ENCODE measurements around the gene CLEC1A. TPM values are rescaled to one million over a fixed set of nuclear protein-coding genes. Genes with fewer than 3 reads are reported as not detected.

CLEC1A gene
- total and polyA plus RNA-seq, 2 experiments from 2014 or later, result 3.6 to 6.4 TPM

DNA sequence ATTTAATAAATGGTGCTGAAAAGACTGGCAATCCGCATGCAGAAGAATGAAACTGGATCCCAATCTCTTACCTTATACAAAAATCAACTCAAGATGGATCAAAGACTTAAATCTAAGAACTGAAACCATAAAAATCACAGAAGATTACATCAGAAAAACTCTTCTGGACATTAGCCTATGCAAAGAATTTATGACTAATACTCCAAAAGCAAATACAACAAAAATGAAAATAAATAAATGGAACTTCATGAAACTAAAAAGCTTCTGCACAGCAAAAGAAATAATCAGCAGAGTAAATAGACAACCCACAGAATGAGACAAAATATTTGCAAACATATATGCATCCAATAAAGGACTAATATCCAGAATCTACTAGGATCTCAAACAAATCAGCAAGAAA lies 14.3 kb upstream of the CLEC1A start:
- TF ChIP-seq, protein P1, sequence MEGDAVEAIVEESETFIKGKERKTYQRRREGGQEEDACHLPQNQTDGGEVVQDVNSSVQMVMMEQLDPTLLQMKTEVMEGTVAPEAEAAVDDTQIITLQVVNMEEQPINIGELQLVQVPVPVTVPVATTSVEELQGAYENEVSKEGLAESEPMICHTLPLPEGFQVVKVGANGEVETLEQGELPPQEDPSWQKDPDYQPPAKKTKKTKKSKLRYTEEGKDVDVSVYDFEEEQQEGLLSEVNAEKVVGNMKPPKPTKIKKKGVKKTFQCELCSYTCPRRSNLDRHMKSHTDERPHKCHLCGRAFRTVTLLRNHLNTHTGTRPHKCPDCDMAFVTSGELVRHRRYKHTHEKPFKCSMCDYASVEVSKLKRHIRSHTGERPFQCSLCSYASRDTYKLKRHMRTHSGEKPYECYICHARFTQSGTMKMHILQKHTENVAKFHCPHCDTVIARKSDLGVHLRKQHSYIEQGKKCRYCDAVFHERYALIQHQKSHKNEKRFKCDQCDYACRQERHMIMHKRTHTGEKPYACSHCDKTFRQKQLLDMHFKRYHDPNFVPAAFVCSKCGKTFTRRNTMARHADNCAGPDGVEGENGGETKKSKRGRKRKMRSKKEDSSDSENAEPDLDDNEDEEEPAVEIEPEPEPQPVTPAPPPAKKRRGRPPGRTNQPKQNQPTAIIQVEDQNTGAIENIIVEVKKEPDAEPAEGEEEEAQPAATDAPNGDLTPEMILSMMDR (IDR thresholded peaks at IDR 0.05; ENCODE audit: poor library complexity), result no peak
- TF ChIP-seq EZH2phosphoT487 (IDR thresholded peaks at IDR 0.05; ENCODE audit: low read depth, severe bottlenecking, unreplicated experiment) (no peak), EZH2 (IDR thresholded peaks at IDR 0.05; ENCODE audit: borderline replicate concordance) (no peak)
- Histone ChIP-seq H3K27me3 (no peaks in the 10 kb centered on the region), H3K4me3 (no peak overlapping the region), H3K79me2 (no peaks in the 10 kb centered on the region), H3K9me3 (ENCODE audit: low read depth) (no peaks in the 10 kb centered on the region), H3K4me2 (no peak overlapping the region), H3K36me3 (replicated peaks; ENCODE audit: insufficient read depth, low read depth) (no peaks in the 10 kb centered on the region), H2AFZ (no peak overlapping the region), H3K27ac (no peak overlapping the region), H4K20me1 (ENCODE audit: insufficient read depth, poor library complexity, severe bottlenecking) (no peaks in the 10 kb centered on the region), H3K9me2 (replicated peaks; ENCODE audit: insufficient read depth) (no peaks in the 10 kb centered on the region), H3K4me1 (ENCODE audit: insufficient read depth) (no peaks in the 10 kb centered on the region)
- no peak for DNase-seq (ENCODE audit: low spot score)
- WGBS (ENCODE audit: low lambda C conversion rate, missing lambda C conversion rate), result 74% methylated on average over 1 of the region's 1 CpG

DNA sequence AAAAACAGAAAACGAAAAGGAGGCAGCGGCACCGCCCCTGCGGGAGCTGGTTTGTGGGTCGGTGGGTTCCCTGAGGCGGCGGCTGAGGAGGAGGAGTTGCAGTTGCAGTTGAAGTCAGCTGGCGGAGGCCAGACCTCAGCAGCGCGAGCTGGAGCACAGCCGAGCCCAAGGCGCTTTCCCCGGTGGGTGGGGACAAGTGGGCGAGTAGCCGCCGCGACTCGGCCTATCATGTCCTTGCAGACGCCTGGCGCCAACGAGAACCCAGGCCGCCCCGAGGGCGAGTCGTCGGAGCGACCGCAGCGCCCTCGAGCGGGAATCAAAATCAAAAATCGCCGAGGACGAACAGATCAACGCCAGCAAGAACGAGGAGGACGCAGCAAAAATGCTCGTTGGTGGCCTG lies 12.7 kb upstream of the CLEC1A start:
- no peak overlapping the region for H2AFZ ChIP-seq
- no peak overlapping the region for H3K4me3 ChIP-seq
- no peaks in the 10 kb centered on the region for H3K4me1 ChIP-seq (ENCODE audit: insufficient read depth)
- no peaks in the 10 kb centered on the region for H3K9me2 ChIP-seq (replicated peaks; ENCODE audit: insufficient read depth)
- no peaks in the 10 kb centered on the region for H4K20me1 ChIP-seq (ENCODE audit: insufficient read depth, poor library complexity, severe bottlenecking)
- no peak for TF ChIP-seq EZH2phosphoT487 (IDR thresholded peaks at IDR 0.05; ENCODE audit: low read depth, severe bottlenecking, unreplicated experiment)
- TF ChIP-seq EZH2 (IDR thresholded peaks at IDR 0.05; ENCODE audit: borderline replicate concordance), result no peak
- TF ChIP-seq, protein P1 (IDR thresholded peaks at IDR 0.05; ENCODE audit: poor library complexity), result no peak
- H3K4me2 ChIP-seq, result no peak overlapping the region
- H3K79me2 ChIP-seq, result no peaks in the 10 kb centered on the region
- no peak overlapping the region for H3K27ac ChIP-seq
- 97% methylated on average over 38 of the region's 38 CpGs for WGBS (ENCODE audit: low lambda C conversion rate, missing lambda C conversion rate)
- H3K36me3 ChIP-seq (replicated peaks; ENCODE audit: insufficient read depth, low read depth), result no peaks in the 10 kb centered on the region
- H3K9me3 ChIP-seq (ENCODE audit: low read depth), result no peaks in the 10 kb centered on the region
- no peaks in the 10 kb centered on the region for H3K27me3 ChIP-seq
- DNase-seq (ENCODE audit: low spot score), result no peak

DNA sequence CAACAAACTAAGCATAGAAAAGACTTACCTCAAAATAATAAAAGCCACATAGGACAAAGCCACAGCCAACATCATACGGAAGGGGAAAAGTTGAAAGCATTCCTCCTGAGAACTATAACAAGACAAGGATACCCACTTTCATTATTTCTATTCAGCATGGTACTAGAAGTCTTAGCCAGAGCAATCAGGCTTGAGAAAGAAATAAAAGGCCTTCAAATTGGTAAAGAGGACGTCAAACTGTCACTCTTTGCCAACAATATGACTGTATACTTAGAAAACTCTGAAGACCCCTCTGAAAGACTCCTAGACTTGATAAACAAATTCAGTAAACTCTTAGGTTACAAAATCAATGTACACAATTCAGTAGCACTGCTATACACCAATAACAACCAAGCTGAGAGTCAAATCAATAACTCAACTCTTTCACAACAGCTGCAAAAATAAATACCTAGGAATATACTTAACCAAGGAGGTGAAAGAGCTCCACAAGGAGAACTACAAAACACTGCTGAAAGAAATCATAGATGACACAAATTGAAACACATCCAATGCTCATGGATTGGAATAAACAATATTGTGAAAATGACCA lies 11.6 kb upstream of the CLEC1A start:
- no peaks in the 10 kb centered on the region for H3K79me2 ChIP-seq
- H3K4me1 ChIP-seq (ENCODE audit: insufficient read depth), result no peaks in the 10 kb centered on the region
- no peak overlapping the region for H3K4me2 ChIP-seq
- H3K4me3 ChIP-seq, result no peak overlapping the region
- H4K20me1 ChIP-seq (ENCODE audit: insufficient read depth, poor library complexity, severe bottlenecking), result no peaks in the 10 kb centered on the region
- H3K9me2 ChIP-seq (replicated peaks; ENCODE audit: insufficient read depth), result no peaks in the 10 kb centered on the region
- no peaks in the 10 kb centered on the region for H3K27me3 ChIP-seq
- H2AFZ ChIP-seq, result no peak overlapping the region
- 94% methylated on average over 2 of the region's 2 CpGs for WGBS (ENCODE audit: low lambda C conversion rate, missing lambda C conversion rate)
- TF ChIP-seq EZH2phosphoT487 (IDR thresholded peaks at IDR 0.05; ENCODE audit: low read depth, severe bottlenecking, unreplicated experiment) (no peak), EZH2 (IDR thresholded peaks at IDR 0.05; ENCODE audit: borderline replicate concordance) (no peak)
- TF ChIP-seq, protein P1 (IDR thresholded peaks at IDR 0.05; ENCODE audit: poor library complexity), result no peak
- no peak overlapping the region for H3K27ac ChIP-seq
- no peaks in the 10 kb centered on the region for H3K36me3 ChIP-seq (replicated peaks; ENCODE audit: insufficient read depth, low read depth)
- DNase-seq (ENCODE audit: low spot score), result no peak
- H3K9me3 ChIP-seq (ENCODE audit: low read depth), result no peaks in the 10 kb centered on the region
